IMR-90 (cell line): ENCODE data around the gene GPSM1. TPM values are rescaled to one million over a fixed set of nuclear protein-coding genes. Genes with fewer than 3 reads are reported as not detected.

Source experiments
- ATAC-seq: fragments of 200-7000 bp; cut with Tn5 transposase; 2 replicates; pipeline ENCODE4 v1.9.1; 2020; ENCODE audit warnings: low read depth, mild to moderate bottlenecking, moderate library complexity
- BruUV-seq: library from RNA; stranded (reverse); fragments of 400-500 nt; replicated peaks from 2 replicates; lab custom pipeline; 2021; lab: Mats Ljungman, UMichigan
- CTCF ChIA-PET: fragments of 300-600 bp; formaldehyde crosslinking; extraction: SDS; loops from one replicate; lab custom pipeline; 2021; ENCODE audit warnings: antibody characterized with exemption; lab: Yijun Ruan, JAX
- POLR2A ChIA-PET: fragments of 300-600 bp; sonication (Branson Sonifier 250); formaldehyde crosslinking; loops from one replicate; lab custom pipeline; 2022; ENCODE audit warnings: antibody characterized with exemption; ENCODE audit not compliant: unreplicated experiment; lab: Charles Lee
- DNase-seq: peaks from one replicate; pipeline ENCODE4 v3.0.0; 2013
- H2AFZ ChIP-seq: replicated peaks from 2 replicates; pipeline ENCODE3; 2013; ENCODE audit warnings: low read length, mild to moderate bottlenecking; ENCODE audit not compliant: poor library complexity
- H2AK5ac ChIP-seq: 2 replicates; pipeline ENCODE4 v1.6.1; 2013; ENCODE audit warnings: low read depth, low read length, inconsistent platforms
- H2AK9ac ChIP-seq: replicated peaks from 2 replicates; pipeline ENCODE3; 2013; ENCODE audit warnings: mild to moderate bottlenecking, low read depth, low read length, moderate library complexity; ENCODE audit not compliant: poor library complexity
- H2BK120ac ChIP-seq: 2 replicates; pipeline ENCODE4 v1.6.1; 2013; ENCODE audit warnings: low read depth, low read length, inconsistent platforms
- H2BK15ac ChIP-seq: 3 replicates; pipeline ENCODE4 v1.6.1; 2013; ENCODE audit warnings: low read depth, low read length, inconsistent platforms
- H2BK20ac ChIP-seq: 2 replicates; pipeline ENCODE4 v1.6.1; 2013; ENCODE audit warnings: low read depth, mild to moderate bottlenecking, inconsistent platforms, low read length, moderate library complexity
- H2BK5ac ChIP-seq: 2 replicates; pipeline ENCODE4 v1.6.1; 2013; ENCODE audit warnings: mild to moderate bottlenecking, low read depth, low read length, inconsistent platforms; ENCODE audit not compliant: poor library complexity, severe bottlenecking
- H3K14ac ChIP-seq: replicated peaks from 2 replicates; pipeline ENCODE4 v1.6.1; 2013; ENCODE audit warnings: low read depth, low read length, inconsistent platforms
- H3K18ac ChIP-seq: 2 replicates; pipeline ENCODE4 v1.6.1; 2013; ENCODE audit warnings: low read depth, low read length, control low read depth
- H3K23ac ChIP-seq: 2 replicates; pipeline ENCODE4 v1.6.1; 2013; ENCODE audit warnings: low read depth, low read length, inconsistent platforms
- H3K27ac ChIP-seq: 2 replicates; pipeline ENCODE4 v1.5.1; 2013; ENCODE audit warnings: mild to moderate bottlenecking, control low read depth, low read length; ENCODE audit not compliant: insufficient read depth
- H3K27me3 ChIP-seq: 2 replicates; pipeline ENCODE4 v1.6.1; 2013; ENCODE audit warnings: low read length; ENCODE audit not compliant: control insufficient read depth, insufficient read depth
- H3K36me3 ChIP-seq: 2 replicates; pipeline ENCODE4 v1.6.1; 2013; ENCODE audit warnings: low read length, mixed read lengths; ENCODE audit not compliant: control insufficient read depth, insufficient read depth
- H3K4ac ChIP-seq: 2 replicates; pipeline ENCODE4 v1.6.1; 2013; ENCODE audit warnings: low read depth, low read length, inconsistent platforms
- H3K4me1 ChIP-seq: 2 replicates; pipeline ENCODE4 v1.6.1; 2013; ENCODE audit warnings: low read length, mixed read lengths; ENCODE audit not compliant: control insufficient read depth, insufficient read depth
- H3K4me2 ChIP-seq: 2 replicates; pipeline ENCODE4 v1.6.1; 2013; ENCODE audit warnings: low read depth, mild to moderate bottlenecking, control low read depth, low read length, moderate library complexity
- H3K4me3 ChIP-seq: 2 replicates; pipeline ENCODE4 v1.5.1; 2013; ENCODE audit warnings: low read depth, mild to moderate bottlenecking, control low read depth, low read length, moderate library complexity; ENCODE audit not compliant: insufficient read depth
- H3K56ac ChIP-seq: 2 replicates; pipeline ENCODE4 v1.6.1; 2013; ENCODE audit warnings: low read length, inconsistent platforms; ENCODE audit not compliant: insufficient read depth; ENCODE audit errors: extremely low read depth
- H3K79me1 ChIP-seq, 2 experiments: 2 replicates each; pipeline ENCODE4 v1.6.1; 2013; ENCODE audit warnings: low read length in 2 of 2, inconsistent platforms in 1 of 2, low read depth in 1 of 2
- H3K9ac ChIP-seq: 2 replicates; pipeline ENCODE4 v1.6.1; 2013; ENCODE audit warnings: low read depth, low read length, control low read depth
- H3K9me1 ChIP-seq: 2 replicates; pipeline ENCODE4 v1.6.1; 2013; ENCODE audit warnings: low read length, inconsistent platforms; ENCODE audit not compliant: insufficient read depth
- H3K9me3 ChIP-seq: 2 replicates; pipeline ENCODE4 v1.6.1; 2013; ENCODE audit warnings: low read length; ENCODE audit not compliant: control insufficient read depth, insufficient read depth
- H4K20me1 ChIP-seq: 2 replicates; pipeline ENCODE4 v1.6.1; 2013; ENCODE audit warnings: low read length, inconsistent platforms; ENCODE audit not compliant: insufficient read depth
- H4K5ac ChIP-seq: 2 replicates; pipeline ENCODE4 v1.6.1; 2013; ENCODE audit warnings: mild to moderate bottlenecking, low read depth, low read length, control low read depth
- H4K8ac ChIP-seq, 2 experiments: 2 replicates each; pipeline ENCODE4 v1.6.1; 2013; ENCODE audit warnings: low read depth in 2 of 2, low read length in 2 of 2, control low read depth in 1 of 2, inconsistent platforms in 1 of 2
- H4K91ac ChIP-seq: 2 replicates; pipeline ENCODE4 v1.6.1; 2013; ENCODE audit warnings: low read depth, low read length, inconsistent platforms; ENCODE audit not compliant: insufficient read depth
- SMC3 ChIP-seq: fragments of 150-350 bp; IDR thresholded peaks from 2 replicates; pipeline ENCODE4 v1.6.1; 2016; ENCODE audit warnings: low read depth, mild to moderate bottlenecking, antibody characterized with exemption, low read length, moderate library complexity
- WGBS, 2 experiments: methylation state at CpG; one replicate each; pipeline versions ENCODE4 v1.1.5 to v1.1.7; 2013; ENCODE audit warnings: missing lambda C conversion rate in 2 of 2; ENCODE audit not compliant: insufficient read length in 1 of 2; ENCODE audit errors: extremely low coverage in 2 of 2; 5-methylcytosine and 5-hydroxymethylcytosine counted together
- dilution Hi-C: fragments of 300-500 bp; cut with HindIII; formaldehyde crosslinking; loops from one replicate; pipeline ENCODE4 v1.14.3; 2018; ENCODE audit warnings: low sequenced_read_pairs; ENCODE audit not compliant: unreplicated experiment
- in situ Hi-C: fragments of 300-500 bp; cut with MboI; formaldehyde crosslinking; loops from 3 replicates; pipeline ENCODE4 v1.14.3; 2019; ENCODE audit warnings: low sequenced_read_pairs, inconsistent platforms, mixed read lengths
- intact Hi-C: fragments of 100-400 bp; cut with micrococcal nuclease; formaldehyde crosslinking; loops from 2 replicates; pipeline ENCODE4 v1.10.0; 2022
- polyA plus RNA-seq, 3 experiments: library from polyadenylated mRNA; depleted of rRNA; stranded (reverse); fragments of >200 nt; gene quantifications; 2 replicates each; pipeline ENCODE4 v1.2.3, GENCODE V29; 2012; ENCODE audit warnings: low replicate concordance in 1 of 3
- total RNA-seq: library from RNA; depleted of rRNA; stranded (reverse); fragments of >200 nt; gene quantifications from 2 replicates; pipeline ENCODE4 v1.2.3, GENCODE V29; 2012
- TF ChIP-seq, protein P1 (sequence below): fragments of 150-350 bp; IDR thresholded peaks from 2 replicates; pipeline ENCODE4 v1.6.1; 2016; ENCODE audit warnings: low read depth, mild to moderate bottlenecking, low read length, moderate library complexity, borderline replicate concordance

Gene GPSM1
- total and polyA plus RNA-seq, 2 of the 4 experiments (the other 2 are of a cell fraction): 28.7 to 71.2 TPM

DNA sequence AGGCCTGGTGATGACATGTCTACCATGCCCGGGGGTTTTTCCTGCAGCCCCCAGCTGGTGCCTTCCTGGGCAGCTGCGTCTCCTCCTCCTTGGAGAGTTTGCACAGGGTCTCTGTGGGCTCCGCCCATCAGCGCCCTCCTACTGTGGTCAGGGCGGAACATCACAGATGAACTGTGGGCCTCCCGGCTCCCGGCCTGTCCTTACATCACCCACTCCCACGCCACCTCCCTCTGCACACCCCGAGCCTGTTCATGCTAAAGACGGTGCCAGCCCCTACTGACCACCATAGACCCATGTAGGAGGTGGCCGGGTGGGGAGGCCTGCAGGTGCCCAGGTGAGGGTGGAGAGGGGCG lies 12.6 kb downstream of the GPSM1 start:
- H3K27ac ChIP-seq: no peak overlapping the region
- peaks cover 80% of the 10 kb centered on the region for H3K36me3 ChIP-seq
- no peak overlapping the region for H2BK20ac ChIP-seq
- H2AK5ac ChIP-seq: no peak overlapping the region
- H2AFZ ChIP-seq: no peak overlapping the region
- DNase-seq (no peak), ATAC-seq (no peak)
- H2BK5ac ChIP-seq: no peak overlapping the region
- no peak overlapping the region for H3K4me2 ChIP-seq
- no peak overlapping the region for H2BK120ac ChIP-seq
- peaks cover 21% of the 10 kb centered on the region for H3K4me1 ChIP-seq
- H2AK9ac ChIP-seq: no peak overlapping the region
- no peaks in the 10 kb centered on the region for H3K9me3 ChIP-seq
- dilution Hi-C loops (no loop called here), in situ Hi-C loops (no loop called here), intact Hi-C loops (loop anchor here (1.0 kb wide), 1 partner anchor 28 kb away; no protein-coding TSS in a partner anchor)
- POLR2A ChIA-PET: no interaction called here
- H2BK15ac ChIP-seq: no peak overlapping the region
- peaks cover 16 to 75% of the 10 kb centered on the region in 2 experiments for H3K79me1 ChIP-seq
- WGBS, 2 experiments: 71% methylated on average over 2 of the region's 12 CpGs; no CpG with 5 or more reads in 1 of the 2 experiments
- CTCF ChIA-PET: no interaction called here
- H3K23ac ChIP-seq: no peak overlapping the region
- H4K20me1 ChIP-seq: peaks cover 78% of the 10 kb centered on the region
- H3K9me1 ChIP-seq: peaks cover 7% of the 10 kb centered on the region
- no peak overlapping the region for H3K4ac ChIP-seq
- no peak overlapping the region for H4K91ac ChIP-seq
- no peak overlapping the region for H3K56ac ChIP-seq
- no peak overlapping the region for H3K9ac ChIP-seq
- H3K27me3 ChIP-seq: no peaks in the 10 kb centered on the region
- no peak overlapping the region for H4K8ac ChIP-seq
- TF ChIP-seq, protein P1, sequence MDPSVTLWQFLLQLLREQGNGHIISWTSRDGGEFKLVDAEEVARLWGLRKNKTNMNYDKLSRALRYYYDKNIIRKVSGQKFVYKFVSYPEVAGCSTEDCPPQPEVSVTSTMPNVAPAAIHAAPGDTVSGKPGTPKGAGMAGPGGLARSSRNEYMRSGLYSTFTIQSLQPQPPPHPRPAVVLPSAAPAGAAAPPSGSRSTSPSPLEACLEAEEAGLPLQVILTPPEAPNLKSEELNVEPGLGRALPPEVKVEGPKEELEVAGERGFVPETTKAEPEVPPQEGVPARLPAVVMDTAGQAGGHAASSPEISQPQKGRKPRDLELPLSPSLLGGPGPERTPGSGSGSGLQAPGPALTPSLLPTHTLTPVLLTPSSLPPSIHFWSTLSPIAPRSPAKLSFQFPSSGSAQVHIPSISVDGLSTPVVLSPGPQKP: no peak
- TF ChIP-seq SMC3: no peak
- H3K18ac ChIP-seq: no peak overlapping the region
- H3K4me3 ChIP-seq: no peak overlapping the region
- BruUV-seq: no TSS peak
- H3K14ac ChIP-seq: no peak overlapping the region
- no peak overlapping the region for H4K5ac ChIP-seq
